HL-60 (cell line): Measurements from ENCODE around the gene PDE11A.

Experiments
- DNase-seq, 2 experiments: peaks; one replicate each; pipeline ENCODE4 v3.0.0-alpha.2; 2010 to 2020; ENCODE audit warnings: low read depth in 1 of 2, low spot score in 1 of 2
- H3K27ac ChIP-seq: fragments of 250-450 bp; sonication (Bioruptor Pico); replicated peaks from 2 replicates; pipeline ENCODE4 v1.5.1; 2020; ENCODE audit warnings: mild to moderate bottlenecking, moderate library complexity
- H3K27me3 ChIP-seq: fragments of 250-450 bp; sonication (Bioruptor Pico); 2 replicates; pipeline ENCODE4 v1.5.1; 2021; ENCODE audit warnings: mild to moderate bottlenecking, moderate library complexity; ENCODE audit not compliant: insufficient read depth, poor library complexity, severe bottlenecking
- H3K4me3 ChIP-seq: replicated peaks from 2 replicates; pipeline ENCODE4 v1.5.1; 2011; ENCODE audit warnings: mild to moderate bottlenecking, control low read depth, low read length; ENCODE audit not compliant: insufficient read depth
- GABPA ChIP-seq: IDR thresholded peaks from 2 replicates; pipeline ENCODE4 v1.6.1; 2012; ENCODE audit warnings: low read depth
- POLR2AphosphoS5 ChIP-seq: IDR thresholded peaks from 2 replicates; pipeline ENCODE4 v1.6.1; 2012; ENCODE audit warnings: low read depth
- SPI1 ChIP-seq: IDR thresholded peaks from 2 replicates; pipeline ENCODE4 v1.6.1; 2012; ENCODE audit warnings: low read depth, mild to moderate bottlenecking, borderline replicate concordance
- TF ChIP-seq, protein P1 (sequence below): IDR thresholded peaks from 2 replicates; pipeline ENCODE4 v1.6.1; 2012; ENCODE audit warnings: low read depth; ENCODE audit not compliant: insufficient replicate concordance
- TF ChIP-seq, protein P2 (sequence below): IDR thresholded peaks from one replicate; pipeline ENCODE4 v1.5.1; 2011; ENCODE audit warnings: low read length, control low read depth, inconsistent platforms; ENCODE audit not compliant: insufficient read depth

The PDE11A gene

DNA sequence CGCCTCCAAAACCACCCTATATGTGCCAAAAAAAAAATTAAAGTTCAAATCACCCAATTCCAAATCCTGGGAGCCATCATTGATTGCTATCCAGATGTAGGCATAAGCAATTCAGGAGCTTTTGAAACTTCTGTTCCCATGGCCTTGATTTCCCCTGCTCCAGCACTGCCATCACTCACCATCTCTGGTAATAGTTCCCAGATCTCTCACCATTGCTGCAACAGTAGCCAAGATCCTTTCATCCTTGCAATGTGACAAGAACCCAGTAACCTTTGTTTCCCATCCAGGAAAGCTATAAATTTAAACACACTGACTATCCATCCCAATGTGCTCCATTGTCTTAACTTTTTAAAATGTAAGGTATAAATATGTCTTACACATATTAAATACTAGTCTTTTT, 155.4 kb downstream of the PDE11A start:
- peaks cover 2% of the 10 kb centered on the region for H3K27me3 ChIP-seq
- no peak for TF ChIP-seq POLR2AphosphoS5
- no peak for DNase-seq
- H3K4me3 ChIP-seq, result no peak overlapping the region
- H3K27ac ChIP-seq, result no peak overlapping the region

DNA sequence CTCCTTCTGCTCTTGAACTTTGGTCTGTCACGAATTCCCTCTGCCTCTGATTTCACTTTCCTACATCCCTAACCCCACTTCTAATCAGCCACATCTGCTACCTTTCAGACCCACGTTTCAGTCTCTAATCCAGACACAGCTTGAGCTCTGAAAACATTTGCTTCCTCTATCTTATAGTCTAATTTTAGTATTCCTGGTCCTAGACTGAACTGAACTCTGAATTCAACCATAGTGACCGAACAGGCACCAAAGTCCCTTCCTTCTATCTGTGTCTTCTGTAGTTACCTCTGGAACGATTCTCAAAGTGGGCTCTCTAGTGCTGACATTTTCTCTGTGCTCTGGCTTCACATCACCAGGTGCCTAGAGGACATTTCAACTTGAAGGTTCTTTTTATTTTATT, 156.2 kb downstream of the PDE11A start:
- Histone ChIP-seq H3K27ac (no peak overlapping the region), H3K4me3 (no peak overlapping the region), H3K27me3 (peaks cover 2% of the 10 kb centered on the region)
- TF ChIP-seq GABPA, result no peak
- TF ChIP-seq, protein P1, sequence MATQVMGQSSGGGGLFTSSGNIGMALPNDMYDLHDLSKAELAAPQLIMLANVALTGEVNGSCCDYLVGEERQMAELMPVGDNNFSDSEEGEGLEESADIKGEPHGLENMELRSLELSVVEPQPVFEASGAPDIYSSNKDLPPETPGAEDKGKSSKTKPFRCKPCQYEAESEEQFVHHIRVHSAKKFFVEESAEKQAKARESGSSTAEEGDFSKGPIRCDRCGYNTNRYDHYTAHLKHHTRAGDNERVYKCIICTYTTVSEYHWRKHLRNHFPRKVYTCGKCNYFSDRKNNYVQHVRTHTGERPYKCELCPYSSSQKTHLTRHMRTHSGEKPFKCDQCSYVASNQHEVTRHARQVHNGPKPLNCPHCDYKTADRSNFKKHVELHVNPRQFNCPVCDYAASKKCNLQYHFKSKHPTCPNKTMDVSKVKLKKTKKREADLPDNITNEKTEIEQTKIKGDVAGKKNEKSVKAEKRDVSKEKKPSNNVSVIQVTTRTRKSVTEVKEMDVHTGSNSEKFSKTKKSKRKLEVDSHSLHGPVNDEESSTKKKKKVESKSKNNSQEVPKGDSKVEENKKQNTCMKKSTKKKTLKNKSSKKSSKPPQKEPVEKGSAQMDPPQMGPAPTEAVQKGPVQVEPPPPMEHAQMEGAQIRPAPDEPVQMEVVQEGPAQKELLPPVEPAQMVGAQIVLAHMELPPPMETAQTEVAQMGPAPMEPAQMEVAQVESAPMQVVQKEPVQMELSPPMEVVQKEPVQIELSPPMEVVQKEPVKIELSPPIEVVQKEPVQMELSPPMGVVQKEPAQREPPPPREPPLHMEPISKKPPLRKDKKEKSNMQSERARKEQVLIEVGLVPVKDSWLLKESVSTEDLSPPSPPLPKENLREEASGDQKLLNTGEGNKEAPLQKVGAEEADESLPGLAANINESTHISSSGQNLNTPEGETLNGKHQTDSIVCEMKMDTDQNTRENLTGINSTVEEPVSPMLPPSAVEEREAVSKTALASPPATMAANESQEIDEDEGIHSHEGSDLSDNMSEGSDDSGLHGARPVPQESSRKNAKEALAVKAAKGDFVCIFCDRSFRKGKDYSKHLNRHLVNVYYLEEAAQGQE, result no peak
- no peak for DNase-seq

DNA sequence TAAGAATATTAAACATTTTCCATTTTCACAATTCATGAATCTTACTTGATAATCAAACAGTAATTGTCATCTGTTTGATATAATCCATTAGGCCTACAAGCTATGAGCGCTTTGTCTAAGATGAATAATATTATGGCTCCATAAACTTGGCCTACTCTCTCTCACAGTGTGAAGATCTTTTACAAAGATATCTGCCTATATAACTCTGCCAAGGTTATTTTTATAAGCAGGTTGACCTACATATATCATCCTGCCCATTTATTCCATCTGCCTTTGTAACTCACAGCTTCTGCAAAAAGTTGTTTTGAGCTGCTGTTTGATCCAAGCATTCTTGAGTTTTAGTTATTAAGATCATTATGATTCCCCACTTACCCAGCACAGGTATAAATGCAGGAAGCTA, 158.3 kb downstream of the PDE11A start:
- peaks cover 2% of the 10 kb centered on the region for H3K27me3 ChIP-seq
- H3K27ac ChIP-seq, result no peak overlapping the region
- H3K4me3 ChIP-seq, result no peak overlapping the region
- TF ChIP-seq POLR2AphosphoS5 (no peak), SPI1 (no peak), GABPA (no peak)
- TF ChIP-seq, protein P2, sequence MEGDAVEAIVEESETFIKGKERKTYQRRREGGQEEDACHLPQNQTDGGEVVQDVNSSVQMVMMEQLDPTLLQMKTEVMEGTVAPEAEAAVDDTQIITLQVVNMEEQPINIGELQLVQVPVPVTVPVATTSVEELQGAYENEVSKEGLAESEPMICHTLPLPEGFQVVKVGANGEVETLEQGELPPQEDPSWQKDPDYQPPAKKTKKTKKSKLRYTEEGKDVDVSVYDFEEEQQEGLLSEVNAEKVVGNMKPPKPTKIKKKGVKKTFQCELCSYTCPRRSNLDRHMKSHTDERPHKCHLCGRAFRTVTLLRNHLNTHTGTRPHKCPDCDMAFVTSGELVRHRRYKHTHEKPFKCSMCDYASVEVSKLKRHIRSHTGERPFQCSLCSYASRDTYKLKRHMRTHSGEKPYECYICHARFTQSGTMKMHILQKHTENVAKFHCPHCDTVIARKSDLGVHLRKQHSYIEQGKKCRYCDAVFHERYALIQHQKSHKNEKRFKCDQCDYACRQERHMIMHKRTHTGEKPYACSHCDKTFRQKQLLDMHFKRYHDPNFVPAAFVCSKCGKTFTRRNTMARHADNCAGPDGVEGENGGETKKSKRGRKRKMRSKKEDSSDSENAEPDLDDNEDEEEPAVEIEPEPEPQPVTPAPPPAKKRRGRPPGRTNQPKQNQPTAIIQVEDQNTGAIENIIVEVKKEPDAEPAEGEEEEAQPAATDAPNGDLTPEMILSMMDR, result no peak
- TF ChIP-seq, protein P1, result no peak
- DNase-seq, result no peak

DNA sequence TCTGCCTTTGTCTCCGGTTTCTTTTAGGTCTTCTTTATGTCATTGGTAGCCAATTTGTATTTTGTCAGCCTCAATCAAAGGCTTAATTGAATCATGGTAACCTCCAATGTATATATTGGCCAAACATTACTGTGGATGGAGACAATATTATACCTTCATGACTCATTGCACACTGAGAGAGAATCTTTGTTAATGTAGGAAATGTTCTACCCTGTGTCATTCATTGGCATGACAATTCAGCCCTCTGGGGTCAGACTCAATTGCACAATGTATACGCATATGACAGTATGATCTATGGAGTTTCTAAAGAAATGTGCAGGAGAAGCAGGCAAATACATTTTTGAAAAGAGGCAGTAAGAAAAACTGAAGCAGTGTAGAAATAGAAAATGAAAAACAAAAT, 162.6 kb downstream of the PDE11A start:
- no peak for DNase-seq
- no peaks in the 10 kb centered on the region for H3K27me3 ChIP-seq
- no peak overlapping the region for H3K27ac ChIP-seq
- TF ChIP-seq POLR2AphosphoS5 (no peak), SPI1 (no peak), GABPA (no peak)
- TF ChIP-seq, protein P1, result no peak
- TF ChIP-seq, protein P2, result no peak
- no peak overlapping the region for H3K4me3 ChIP-seq
